ENCODE results near the gene IL25.

The IL25 gene

GRCh38 chr14:23375527-23376251 is 3.1 kb downstream of the IL25 start:
- H3K4me3 Mint-ChIP-seq = no peak overlapping the region
- DNase-seq (no peak), ATAC-seq (replicated peaks) (no peak)
- H3K27ac Mint-ChIP-seq = peak overlapping the region; percentile 33
- H3K4me1 Mint-ChIP-seq = peaks cover 0 to 4% of the 10 kb centered on the region in 2 donors
- no peaks in the 10 kb centered on the region for H3K9me3 Mint-ChIP-seq
- no peaks in the 10 kb centered on the region for H3K36me3 Mint-ChIP-seq
- H3K27me3 Mint-ChIP-seq = peaks cover 18 to 32% of the 10 kb centered on the region in 2 donors

DNA sequence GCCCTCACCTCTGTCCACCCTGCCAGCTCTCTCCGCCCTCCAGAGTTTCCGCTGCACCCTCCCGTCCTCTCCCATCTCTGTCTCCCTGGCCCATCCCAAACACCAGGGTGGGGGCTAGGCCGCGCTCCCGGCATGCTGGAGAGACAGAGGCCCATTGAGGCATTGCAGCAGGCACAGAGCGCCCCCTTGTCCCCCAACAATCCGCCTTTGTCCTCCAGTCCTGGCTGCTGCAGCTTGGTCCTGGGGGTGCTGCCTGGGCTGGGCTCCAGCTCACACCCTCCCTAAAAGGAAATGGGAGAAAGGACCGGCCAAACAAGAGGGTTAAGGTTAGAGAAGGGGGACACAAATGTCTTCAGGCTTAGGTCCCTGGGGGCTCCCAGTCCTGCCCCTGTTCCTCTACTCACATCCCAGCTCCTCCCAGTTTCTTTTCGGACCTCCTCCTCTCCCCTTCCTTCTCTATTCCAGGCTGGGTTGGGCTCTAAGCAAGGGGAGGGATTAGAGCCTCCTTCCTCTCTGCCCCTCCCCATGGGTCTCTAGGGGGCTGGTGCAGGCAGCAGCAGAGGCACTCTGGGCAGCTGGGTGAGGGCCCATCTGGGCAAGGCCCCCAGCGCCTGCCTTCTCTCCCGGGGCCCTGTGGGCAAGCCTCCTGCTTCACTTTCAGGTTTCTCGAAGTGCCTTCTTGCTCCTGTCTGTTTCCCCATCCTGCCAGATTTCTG is 4.0 kb downstream of the IL25 start, which contains the start of gene CMTM5:
CMTM5 (plus strand) TSS at position 565 of the 716 bp plus-strand sequence. CDS start 206 bp downstream, outside the sequence.
- H3K27me3 Mint-ChIP-seq = peaks cover 15 to 31% of the 10 kb centered on the region in 2 donors
- peak within 1 kb of the TSS; percentile 33 for H3K27ac Mint-ChIP-seq
- DNase-seq (no peak), ATAC-seq (replicated peaks) (no peak)
- H3K4me1 Mint-ChIP-seq = peaks cover 0 to 4% of the 10 kb centered on the region in 2 donors
- H3K36me3 Mint-ChIP-seq = no peaks in the 10 kb centered on the region
- H3K9me3 Mint-ChIP-seq = no peaks in the 10 kb centered on the region
- no peak within 1 kb of the TSS for H3K4me3 Mint-ChIP-seq

- ATAC-seq (replicated peaks) = no peak
- H3K4me1 Mint-ChIP-seq = peaks cover 2 to 5% of the 10 kb centered on the region in 2 donors
- peaks cover 17 to 31% of the 10 kb centered on the region in 2 donors for H3K27me3 Mint-ChIP-seq
- DNase-seq = no peak
- no peak overlapping the region for H3K4me3 Mint-ChIP-seq
- no peaks in the 10 kb centered on the region for H3K36me3 Mint-ChIP-seq
- H3K27ac Mint-ChIP-seq = no peak overlapping the region
- H3K9me3 Mint-ChIP-seq = no peaks in the 10 kb centered on the region
Measured at GRCh38 chr14:23377198-23377550, 4.6 kb downstream of the IL25 start.

DNA sequence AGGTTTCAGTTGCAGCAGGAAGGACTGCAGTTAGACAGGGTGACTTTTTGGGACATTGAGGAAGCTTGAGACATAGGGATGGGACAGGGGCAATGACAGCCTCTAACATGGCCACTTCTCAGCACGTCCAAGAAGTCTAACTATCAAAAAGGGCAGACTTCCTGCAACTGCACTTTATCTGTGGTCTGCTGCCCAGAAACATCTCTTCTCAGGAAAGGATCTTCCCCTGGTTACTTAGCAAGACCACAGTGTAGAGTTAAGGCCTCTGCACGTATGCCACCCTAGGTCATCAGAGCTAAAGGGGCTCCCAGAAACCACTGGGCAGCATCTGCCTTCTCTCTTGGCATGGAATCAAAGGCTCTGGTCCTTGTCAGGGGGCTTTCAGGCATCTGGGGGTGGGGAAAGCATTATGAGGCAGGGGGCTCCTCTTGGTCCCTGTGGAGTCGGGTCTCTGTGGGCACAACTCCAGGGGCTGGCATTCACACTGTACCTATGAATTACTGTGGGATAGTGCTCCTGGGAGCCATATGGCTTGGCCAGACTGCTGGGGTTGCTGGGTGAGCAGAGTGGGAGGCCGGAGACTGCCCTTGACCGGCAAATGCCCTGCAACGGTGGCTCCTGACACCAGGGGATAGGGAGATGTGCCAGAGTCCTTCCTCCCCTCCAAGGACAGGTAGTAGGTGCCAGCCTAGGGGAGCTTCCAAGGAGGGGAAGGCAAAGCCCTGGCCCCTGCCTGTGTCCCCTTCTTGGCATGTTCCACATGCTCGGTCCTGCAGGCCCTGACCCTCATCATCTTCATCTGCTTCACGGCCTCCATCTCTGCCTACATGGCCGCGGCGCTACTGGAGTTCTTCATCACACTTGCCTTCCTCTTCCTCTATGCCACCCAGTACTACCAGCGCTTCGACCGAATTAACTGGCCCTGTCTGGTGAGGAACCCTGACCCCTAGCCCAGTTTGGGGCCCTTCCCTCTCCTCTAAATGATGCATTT is 5.3 kb downstream of the IL25 start:
- no peak for DNase-seq
- H3K4me3 Mint-ChIP-seq = no peak overlapping the region
- H3K9me3 Mint-ChIP-seq = no peaks in the 10 kb centered on the region
- no peak overlapping the region for H3K27ac Mint-ChIP-seq
- H3K36me3 Mint-ChIP-seq = no peaks in the 10 kb centered on the region
- peaks cover 2 to 5% of the 10 kb centered on the region in 2 donors for H3K4me1 Mint-ChIP-seq
- peaks cover 24 to 37% of the 10 kb centered on the region in 2 donors for H3K27me3 Mint-ChIP-seq
- no peak for ATAC-seq (replicated peaks)

GRCh38 chr14:23378612-23379220 is 6.1 kb downstream of the IL25 start:
- no peaks in the 10 kb centered on the region for H3K36me3 Mint-ChIP-seq
- peaks cover 24 to 39% of the 10 kb centered on the region in 2 donors for H3K27me3 Mint-ChIP-seq
- peaks cover 2 to 5% of the 10 kb centered on the region in 2 donors for H3K4me1 Mint-ChIP-seq
- ATAC-seq (replicated peaks) = no peak
- DNase-seq = no peak
- no peak overlapping the region for H3K4me3 Mint-ChIP-seq
- H3K27ac Mint-ChIP-seq = no peak overlapping the region
- no peaks in the 10 kb centered on the region for H3K9me3 Mint-ChIP-seq

DNA sequence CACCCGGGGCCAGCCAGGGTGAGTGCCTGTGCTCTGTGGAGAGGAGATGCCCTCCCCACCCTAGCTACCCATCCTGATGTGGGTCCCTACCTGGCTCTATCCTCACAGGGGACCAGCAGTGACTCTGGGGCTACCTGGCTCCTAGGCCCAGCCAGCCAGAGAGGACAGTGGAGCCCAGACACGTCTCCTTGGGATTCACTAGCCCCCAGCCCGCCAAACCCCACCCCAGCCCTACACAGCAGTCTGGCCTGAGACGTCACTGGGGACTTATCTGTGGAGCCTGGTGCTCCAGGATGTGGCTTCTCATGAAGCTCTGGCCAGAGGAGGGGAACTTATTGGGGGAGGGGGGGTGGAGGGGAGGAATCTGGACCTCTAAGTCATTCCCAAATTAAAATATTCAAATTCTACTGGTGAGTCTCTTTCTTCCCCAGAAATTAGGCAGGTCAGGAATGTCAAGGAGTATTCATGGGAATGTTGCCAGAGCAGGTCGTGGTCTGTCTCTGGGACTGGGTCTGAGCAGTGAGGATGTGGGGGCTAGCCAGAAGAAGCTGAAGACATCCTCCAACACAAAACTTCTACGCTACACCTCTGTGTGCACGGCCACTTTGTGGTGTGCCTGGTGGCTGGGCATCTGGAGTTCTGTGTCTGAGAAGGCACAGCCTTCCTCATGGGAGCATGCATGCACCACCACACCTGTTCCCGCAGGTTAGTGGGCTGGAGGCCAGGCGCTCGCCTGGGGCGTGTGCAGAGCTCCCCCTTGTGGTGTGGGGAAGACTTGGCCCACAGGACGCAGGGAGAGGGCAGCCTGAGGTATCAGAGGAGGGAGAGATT is 7.0 kb downstream of the IL25 start:
- ATAC-seq (replicated peaks) (peak; percentile 73 to 86), DNase-seq (peak; percentile 16)
- no peak overlapping the region for H3K4me3 Mint-ChIP-seq
- no peak overlapping the region for H3K27ac Mint-ChIP-seq
- peaks cover 27 to 48% of the 10 kb centered on the region in 2 donors for H3K27me3 Mint-ChIP-seq
- H3K4me1 Mint-ChIP-seq = peaks cover 2 to 5% of the 10 kb centered on the region in 2 donors
- H3K36me3 Mint-ChIP-seq = no peaks in the 10 kb centered on the region
- no peaks in the 10 kb centered on the region for H3K9me3 Mint-ChIP-seq

DNA sequence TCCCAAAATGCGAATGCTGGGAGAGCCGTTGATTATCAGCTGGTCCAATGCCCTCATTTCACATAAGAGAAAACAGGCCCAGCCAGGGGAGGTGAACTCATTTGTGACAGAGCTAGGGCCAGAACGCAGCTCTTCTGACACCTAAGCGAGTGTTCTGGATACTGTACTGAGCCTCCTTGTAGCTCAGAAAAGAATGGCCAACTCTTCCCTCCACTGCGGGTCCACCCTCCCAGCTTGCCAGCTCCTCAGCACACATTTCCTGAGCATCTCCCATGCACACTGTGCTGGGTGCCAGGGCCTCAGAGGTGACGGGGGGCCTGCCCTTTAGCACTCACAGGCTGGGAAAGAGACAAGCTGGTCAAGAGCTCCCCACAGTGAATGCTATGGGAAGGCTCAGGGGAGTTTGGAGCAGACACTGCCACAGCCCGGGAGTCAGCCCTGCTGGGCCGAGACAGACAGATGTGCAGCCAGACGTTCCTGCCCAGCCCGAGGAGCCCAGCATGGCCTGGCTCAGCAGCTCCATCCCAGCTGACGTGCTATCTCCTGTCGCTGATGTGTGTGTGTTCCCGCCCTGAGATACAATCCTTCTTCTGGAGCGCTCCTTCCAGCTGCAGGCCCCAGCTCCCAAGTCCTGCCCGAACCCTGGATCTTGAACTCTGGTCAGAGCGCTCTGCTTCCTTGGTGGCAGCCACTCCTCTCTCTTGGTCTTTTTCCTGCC is 7.7 kb downstream of the IL25 start:
- DNase-seq (no peak), ATAC-seq (replicated peaks) (peak; percentile 6 to 21)
- H3K27ac Mint-ChIP-seq = no peak overlapping the region
- H3K4me1 Mint-ChIP-seq = peaks cover 2 to 5% of the 10 kb centered on the region in 2 donors
- H3K27me3 Mint-ChIP-seq = peaks cover 28 to 48% of the 10 kb centered on the region in 2 donors
- H3K36me3 Mint-ChIP-seq = no peaks in the 10 kb centered on the region
- no peak overlapping the region for H3K4me3 Mint-ChIP-seq
- no peaks in the 10 kb centered on the region for H3K9me3 Mint-ChIP-seq

DNA sequence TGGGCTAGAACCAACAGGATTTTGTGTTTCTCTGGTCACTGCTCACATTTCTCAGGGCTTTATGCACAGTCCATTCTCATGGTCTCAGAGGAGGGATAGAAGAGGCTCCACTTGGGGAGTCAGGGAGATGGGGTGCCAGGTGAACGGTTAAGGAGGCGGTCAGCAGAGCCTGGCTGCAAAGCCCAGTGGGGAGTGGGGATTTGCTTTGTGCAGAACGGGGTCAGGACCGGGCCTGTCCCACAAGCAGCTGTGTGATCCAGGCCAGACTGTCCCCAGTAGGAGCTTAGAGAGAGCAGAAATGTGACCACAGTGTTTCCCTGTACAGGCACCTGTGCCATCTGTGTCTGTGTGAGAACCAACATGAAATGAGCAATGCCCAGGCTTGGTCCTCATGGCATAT is 8.4 kb downstream of the IL25 start:
- peaks cover 28 to 50% of the 10 kb centered on the region in 2 donors for H3K27me3 Mint-ChIP-seq

DNA sequence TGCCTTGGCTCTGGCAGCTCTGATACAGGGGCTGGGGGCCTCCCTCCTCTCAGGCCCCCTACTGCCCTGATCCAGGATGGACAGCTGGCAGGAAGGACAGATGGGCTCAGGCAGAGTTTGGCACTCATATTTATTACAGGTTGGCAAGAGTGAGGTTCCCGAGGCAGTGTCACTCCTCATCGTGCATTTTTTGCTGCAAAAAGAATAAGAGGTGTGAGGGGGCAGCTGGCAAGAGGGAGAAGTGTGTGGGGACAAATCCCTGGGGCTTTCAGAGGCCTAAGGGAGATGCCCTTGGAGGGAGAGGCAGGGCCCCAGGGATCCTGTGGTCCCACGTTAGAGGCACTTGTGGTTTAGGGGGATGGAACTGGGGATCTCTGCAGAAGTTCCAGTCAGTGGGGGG is 9.3 kb downstream of the IL25 start:
- DNase-seq (no peak), ATAC-seq (replicated peaks) (no peak)
- H3K9me3 Mint-ChIP-seq = no peaks in the 10 kb centered on the region
- peaks cover 2 to 5% of the 10 kb centered on the region in 2 donors for H3K4me1 Mint-ChIP-seq
- no peaks in the 10 kb centered on the region for H3K36me3 Mint-ChIP-seq
- H3K27me3 Mint-ChIP-seq = peaks cover 28 to 56% of the 10 kb centered on the region in 2 donors
- H3K27ac Mint-ChIP-seq = no peak overlapping the region
- no peak overlapping the region for H3K4me3 Mint-ChIP-seq

More for the DNA sequence above, 8.4 kb downstream of the IL25 start:
- no peak for DNase-seq
- ATAC-seq (replicated peaks) = no peak
- Mint-ChIP-seq H3K4me3 (no peak overlapping the region), H3K9me3 (no peaks in the 10 kb centered on the region), H3K36me3 (no peaks in the 10 kb centered on the region), H3K27ac (no peak overlapping the region), H3K4me1 (peaks cover 2 to 5% of the 10 kb centered on the region in 2 donors)

GRCh38 chr14:23382276-23382675 is 9.7 kb downstream of the IL25 start:
- Mint-ChIP-seq H3K27me3 (peaks cover 27 to 55% of the 10 kb centered on the region in 2 donors), H3K4me1 (peaks cover 2 to 5% of the 10 kb centered on the region in 2 donors), H3K9me3 (no peaks in the 10 kb centered on the region), H3K27ac (no peak overlapping the region), H3K36me3 (no peaks in the 10 kb centered on the region), H3K4me3 (no peak overlapping the region)
- no peak for ATAC-seq (replicated peaks)
- DNase-seq = no peak

- H3K4me3 Mint-ChIP-seq = no peak overlapping the region
Measured at GRCh38 chr14:23382731-23383440, 10.3 kb downstream of the IL25 start.

More at GRCh38 chr14:23382731-23383440, 10.3 kb downstream of the IL25 start:
- DNase-seq (no peak), ATAC-seq (replicated peaks) (no peak)
- Mint-ChIP-seq H3K27me3 (peaks cover 29 to 57% of the 10 kb centered on the region in 2 donors), H3K4me1 (peaks cover under 1 to 5% of the 10 kb centered on the region in 2 donors), H3K36me3 (no peaks in the 10 kb centered on the region), H3K27ac (no peak overlapping the region), H3K9me3 (no peaks in the 10 kb centered on the region)
